Peyer's patch (tissue), 4 donors: ENCODE data around the gene HAL. TPM values are rescaled to one million over a fixed set of nuclear protein-coding genes. Genes with fewer than 3 reads are reported as not detected.

Experiments used
- DNase-seq, 3 donors: peaks; one replicate each; pipeline ENCODE4 v3.0.0-alpha.2; 2017 to 2019
- H3K27ac ChIP-seq, 4 donors: fragments of 200-600 bp; sonication (generic); one replicate each; pipeline ENCODE4 v1.5.1; 2016 to 2019
- H3K27me3 ChIP-seq, 2 donors: fragments of 200-600 bp; sonication (generic); one replicate each; pipeline ENCODE4 v1.5.1; 2019
- H3K36me3 ChIP-seq, 3 donors: fragments of 200-600 bp; sonication (generic); one replicate each; pipeline ENCODE4 v1.5.1; 2016 to 2019
- H3K4me1 ChIP-seq, 4 donors: fragments of 200-600 bp; sonication (generic); one replicate each; pipeline ENCODE4 v1.5.1; 2016 to 2019
- H3K4me3 ChIP-seq, 4 donors: fragments of 200-600 bp; sonication (generic); 1 replicate in 3 of 4; 2 replicates in 1 of 4; pipeline ENCODE4 v1.5.1; 2016 to 2019; ENCODE audit warnings: mild to moderate bottlenecking in 1 of 4
- H3K9me3 ChIP-seq, 4 donors: fragments of 200-600 bp; sonication (generic); one replicate each; pipeline ENCODE4 v1.5.1; 2016 to 2019; ENCODE audit warnings: mild to moderate bottlenecking in 1 of 4
- CTCF ChIP-seq, 6 experiments: fragments of 450-650 bp in 4 of 6; fragments of 200-600 bp in 2 of 6; sonication (generic) in 1 of 6; IDR thresholded peaks; one replicate each; pipeline ENCODE4 v1.5.1; 2017 to 2019; ENCODE audit warnings: antibody characterized with exemption in 6 of 6, mild to moderate bottlenecking in 3 of 6, moderate library complexity in 1 of 6
- POLR2A ChIP-seq, 2 donors: fragments of 450-650 bp; IDR thresholded peaks; one replicate each; pipeline ENCODE4 v1.5.1; 2017; ENCODE audit warnings: antibody characterized with exemption in 2 of 2, mild to moderate bottlenecking in 2 of 2, moderate library complexity in 2 of 2
- total RNA-seq, 4 donors: library from RNA; depleted of rRNA; stranded (reverse); fragments of >200 nt; gene quantifications; one replicate each; pipeline ENCODE4 v1.1.0, GENCODE V29; 2016

HAL gene
- total RNA-seq, 4 donors from 2014 or later, result 4.0 to 8.1 (median 4.3) TPM; not detected in 1

- H3K4me1 ChIP-seq, result peaks cover 0 to 5% (median 0%) of the 10 kb centered on the region in 4 donors
- DNase-seq, result no peak
- TF ChIP-seq CTCF (IDR thresholded peaks at IDR 0.05) (no peak), POLR2A (IDR thresholded peaks at IDR 0.05) (no peak)
- H3K27ac ChIP-seq, result no peak overlapping the region
- no peak overlapping the region for H3K4me3 ChIP-seq
- H3K9me3 ChIP-seq, result no peaks in the 10 kb centered on the region
- no peaks in the 10 kb centered on the region for H3K36me3 ChIP-seq
- H3K27me3 ChIP-seq, result no peaks in the 10 kb centered on the region
These were observed 17.4 kb downstream of the HAL start for GRCh38 chr12:95978774-95979173.

GRCh38 chr12:95978351-95978750 lies 17.8 kb downstream of the HAL start:
- no peak for DNase-seq
- no peaks in the 10 kb centered on the region for H3K36me3 ChIP-seq
- no peak overlapping the region for H3K27ac ChIP-seq
- TF ChIP-seq POLR2A (IDR thresholded peaks at IDR 0.05) (no peak), CTCF (IDR thresholded peaks at IDR 0.05) (no peak)
- no peak overlapping the region for H3K4me3 ChIP-seq
- H3K27me3 ChIP-seq, result no peaks in the 10 kb centered on the region
- peaks cover 0 to 5% (median 0%) of the 10 kb centered on the region in 4 donors for H3K4me1 ChIP-seq
- H3K9me3 ChIP-seq, result no peaks in the 10 kb centered on the region

- TF ChIP-seq POLR2A (IDR thresholded peaks at IDR 0.05) (no peak), CTCF (IDR thresholded peaks at IDR 0.05) (no peak)
- DNase-seq, result no peak
- Histone ChIP-seq H3K9me3 (no peaks in the 10 kb centered on the region), H3K27me3 (no peaks in the 10 kb centered on the region), H3K36me3 (no peaks in the 10 kb centered on the region), H3K4me3 (no peak overlapping the region), H3K4me1 (peaks cover 0 to 5% (median 0%) of the 10 kb centered on the region in 4 donors), H3K27ac (no peak overlapping the region)
These were observed 18.3 kb downstream of the HAL start for GRCh38 chr12:95977764-95978305.

- TF ChIP-seq POLR2A (IDR thresholded peaks at IDR 0.05) (no peak), CTCF (IDR thresholded peaks at IDR 0.05) (no peak)
- no peak overlapping the region for H3K4me3 ChIP-seq
- peaks cover 0 to 5% (median 0%) of the 10 kb centered on the region in 4 donors for H3K4me1 ChIP-seq
- H3K36me3 ChIP-seq, result no peaks in the 10 kb centered on the region
- H3K27me3 ChIP-seq, result no peaks in the 10 kb centered on the region
- no peak for DNase-seq
- no peaks in the 10 kb centered on the region for H3K9me3 ChIP-seq
- H3K27ac ChIP-seq, result no peak overlapping the region
These were observed 19.7 kb downstream of the HAL start for GRCh38 chr12:95976416-95976832.

- no peaks in the 10 kb centered on the region for H3K36me3 ChIP-seq
These were observed 20.7 kb downstream of the HAL start for GRCh38 chr12:95975491-95975890.

GRCh38 chr12:95974358-95974757 lies 21.8 kb downstream of the HAL start:
- Histone ChIP-seq H3K4me1 (peaks cover 0 to 5% (median 0%) of the 10 kb centered on the region in 4 donors), H3K4me3 (no peak overlapping the region), H3K36me3 (no peaks in the 10 kb centered on the region), H3K9me3 (no peaks in the 10 kb centered on the region), H3K27ac (no peak overlapping the region), H3K27me3 (no peaks in the 10 kb centered on the region)
- TF ChIP-seq CTCF (IDR thresholded peaks at IDR 0.05) (no peak), POLR2A (IDR thresholded peaks at IDR 0.05) (no peak)
- no peak for DNase-seq

More at GRCh38 chr12:95975491-95975890, 20.7 kb downstream of the HAL start:
- Histone ChIP-seq H3K27ac (no peak overlapping the region), H3K9me3 (no peaks in the 10 kb centered on the region), H3K4me1 (peaks cover 0 to 5% (median 0%) of the 10 kb centered on the region in 4 donors), H3K27me3 (no peaks in the 10 kb centered on the region), H3K4me3 (no peak overlapping the region)
- TF ChIP-seq POLR2A (IDR thresholded peaks at IDR 0.05), result no peak
- no peak for DNase-seq
